Liver (tissue), 3 donors: ENCODE data around the gene ADAM19.

Source experiments
- CTCF ChIP-seq: fragments of 150-350 bp; IDR thresholded peaks from 2 replicates; pipeline ENCODE4 v1.5.1; 2017; ENCODE audit warnings: improper control_type of control experiment, low read depth, low read length; ENCODE audit not compliant: missing input control
- REST ChIP-seq: IDR thresholded peaks from 2 replicates; pipeline ENCODE4 v1.6.1; 2016; ENCODE audit warnings: antibody characterized with exemption, mild to moderate bottlenecking
- TAF1 ChIP-seq: conservative IDR thresholded peaks from 2 replicates; pipeline ENCODE4 v1.6.1; 2016; ENCODE audit warnings: antibody characterized with exemption, mild to moderate bottlenecking
- donor health status: healthy.
- donor health status: healthy.

DNA sequence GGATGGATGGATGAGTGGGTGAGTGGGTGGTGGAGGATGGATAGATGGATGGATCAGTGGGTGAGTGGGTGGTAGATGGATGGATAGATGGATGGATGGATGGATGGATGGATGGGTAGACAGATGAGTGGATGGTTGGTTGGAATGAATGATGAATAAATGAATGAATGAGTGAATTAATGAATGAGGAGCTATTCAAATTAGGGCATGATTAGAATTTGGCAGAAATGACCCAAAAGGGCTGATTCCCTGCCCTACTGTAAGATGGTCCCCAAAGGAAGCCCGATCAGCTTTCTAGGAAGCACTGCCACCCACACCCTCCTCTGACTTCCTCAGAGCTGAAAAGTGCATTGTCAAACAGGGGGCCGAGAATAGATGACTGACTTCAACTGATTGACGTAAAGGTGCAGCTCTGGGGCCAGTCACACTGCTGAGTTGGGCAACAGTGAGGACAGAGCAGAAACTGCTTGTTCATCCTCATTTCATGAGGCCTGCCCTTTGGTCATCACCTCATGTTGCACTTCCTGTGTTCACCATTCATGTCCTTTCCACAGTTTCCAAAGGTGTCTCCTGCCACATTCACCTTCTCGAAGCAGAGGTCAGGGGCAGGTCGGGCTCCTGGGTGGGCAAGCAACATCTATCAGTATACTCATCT, 81.3 kb downstream of the ADAM19 start:
- no peak for TF ChIP-seq CTCF
- no peak for TF ChIP-seq TAF1
- TF ChIP-seq REST: no peak
